Endothelial cell of umbilical vein (primary cell): ENCODE measurements around the gene SAMD7. TPM values are rescaled to one million over a fixed set of nuclear protein-coding genes. Genes with fewer than 3 reads are reported as not detected.

Source experiments
- BruUV-seq: library from RNA; stranded (reverse); fragments of 400-500 nt; replicated peaks from 2 replicates; lab custom pipeline; 2021; lab: Mats Ljungman, UMichigan
- CTCF ChIA-PET: fragments of 300-600, 350-600 bp; sonication (Branson Sonifier 250); formaldehyde crosslinking; loops from one replicate; lab custom pipeline; 2021; ENCODE audit warnings: antibody characterized with exemption, inconsistent platforms; lab: Charles Lee
- POLR2A ChIA-PET: fragments of 300-600, 350-600 bp; sonication (Branson Sonifier 250); formaldehyde crosslinking; loops from one replicate; lab custom pipeline; 2021; ENCODE audit warnings: antibody characterized with exemption, inconsistent platforms; lab: Charles Lee
- DNase-seq: peaks from one replicate; pipeline ENCODE4 v3.0.0-alpha.2; 2011; ENCODE audit warnings: low read depth, low spot score
- FAIRE-seq: peaks from 2 replicates; lab custom pipeline; 2011; peaks lifted over from hg19 to GRCh38; lab: Jason Lieb, UNC
- H2AFZ ChIP-seq: 2 replicates; pipeline ENCODE4 v1.6.0; 2012; ENCODE audit warnings: low read depth, low read length, control low read depth, inconsistent platforms
- H3K27ac ChIP-seq: 2 replicates; pipeline ENCODE4 v1.5.1; 2011; ENCODE audit warnings: low read depth, mild to moderate bottlenecking, control low read depth, low read length, moderate library complexity; ENCODE audit not compliant: insufficient read depth
- H3K27me3 ChIP-seq, 2 experiments: 2 replicates each; pipeline versions ENCODE4 v1.6.0 to v1.6.1; 2011; ENCODE audit warnings: low read length in 2 of 2, mixed read lengths in 1 of 2; ENCODE audit not compliant: control insufficient read depth in 2 of 2, insufficient read depth in 2 of 2
- H3K36me3 ChIP-seq, 2 experiments: 2 replicates in 1 of 2; 3 replicates in 1 of 2; pipeline ENCODE4 v1.5.1; 2011; ENCODE audit warnings: low read length in 2 of 2, mild to moderate bottlenecking in 1 of 2, moderate library complexity in 1 of 2; ENCODE audit not compliant: control insufficient read depth in 2 of 2, insufficient read depth in 2 of 2; ENCODE audit errors: extremely low read depth in 1 of 2
- H3K4me1 ChIP-seq: 3 replicates; pipeline ENCODE4 v1.5.1; 2011; ENCODE audit warnings: mild to moderate bottlenecking, low read length; ENCODE audit not compliant: control insufficient read depth, insufficient read depth; ENCODE audit errors: extremely low read depth
- H3K4me2 ChIP-seq: 2 replicates; pipeline ENCODE4 v1.6.1; 2011; ENCODE audit warnings: low read length, control low read depth, mixed read lengths; ENCODE audit not compliant: insufficient read depth
- H3K4me3 ChIP-seq, 3 experiments: fragments of 200-600 bp in 1 of 3; sonication (generic), shearing (Covaris generic) in 1 of 3; replicated peaks in 1 of 3; 2 replicates each; pipeline ENCODE4 v1.5.1; 2011 to 2016; ENCODE audit warnings: control low read depth in 3 of 3, low read length in 3 of 3, mild to moderate bottlenecking in 2 of 3, inconsistent platforms in 1 of 3, low read depth in 1 of 3, moderate library complexity in 1 of 3; ENCODE audit not compliant: insufficient read depth in 1 of 3
- H3K79me2 ChIP-seq: 2 replicates; pipeline ENCODE4 v1.6.0; 2012; ENCODE audit warnings: low read length, inconsistent platforms; ENCODE audit not compliant: control insufficient read depth, insufficient read depth
- H3K9ac ChIP-seq: replicated peaks from 2 replicates; pipeline ENCODE3; 2011; ENCODE audit warnings: low read length, control low read depth; ENCODE audit not compliant: insufficient read depth; ENCODE audit errors: extremely low read depth
- H3K9me1 ChIP-seq: replicated peaks from 3 replicates; pipeline ENCODE4 v1.6.0; 2011; ENCODE audit warnings: mild to moderate bottlenecking, low read length; ENCODE audit not compliant: control insufficient read depth, insufficient read depth; ENCODE audit errors: extremely low read depth
- H3K9me3 ChIP-seq: replicated peaks from 2 replicates; pipeline ENCODE4 v1.5.1; 2012; ENCODE audit warnings: low read length, inconsistent platforms; ENCODE audit not compliant: control insufficient read depth, insufficient read depth
- H4K20me1 ChIP-seq: replicated peaks from 2 replicates; pipeline ENCODE3; 2011; ENCODE audit warnings: mild to moderate bottlenecking, low read length; ENCODE audit not compliant: control insufficient read depth, insufficient read depth; ENCODE audit errors: extremely low read depth
- EZH2 ChIP-seq: IDR thresholded peaks from 2 replicates; pipeline ENCODE4 v1.6.1; 2012; ENCODE audit warnings: borderline replicate concordance, low read depth, mild to moderate bottlenecking, moderate library complexity, low read length, inconsistent platforms; ENCODE audit not compliant: severe bottlenecking
- FOS ChIP-seq: IDR thresholded peaks from 2 replicates; pipeline ENCODE4 v1.6.1; 2011; ENCODE audit warnings: mild to moderate bottlenecking, low read length, moderate library complexity, borderline replicate concordance; ENCODE audit not compliant: insufficient read depth
- GATA2 ChIP-seq: IDR thresholded peaks from 2 replicates; pipeline ENCODE4 v1.7.0; 2011; ENCODE audit warnings: low read depth, mild to moderate bottlenecking, moderate library complexity, mixed read lengths, low read length; ENCODE audit not compliant: insufficient read length, insufficient read depth
- JUN ChIP-seq: IDR thresholded peaks from 2 replicates; pipeline ENCODE4 v1.6.1; 2011; ENCODE audit warnings: borderline replicate concordance, low read depth; ENCODE audit not compliant: insufficient read length, insufficient read depth
- MYC ChIP-seq: IDR thresholded peaks from one replicate; pipeline ENCODE4 v1.6.1; 2011; ENCODE audit warnings: mild to moderate bottlenecking, low read depth, low read length
- POLR2A ChIP-seq: IDR thresholded peaks from 2 replicates; pipeline ENCODE4 v1.6.1; 2012; ENCODE audit warnings: low read depth, mild to moderate bottlenecking, control low read depth, low read length
- POLR2AphosphoS5 ChIP-seq: IDR thresholded peaks from 2 replicates; pipeline ENCODE4 v1.6.1; 2012; ENCODE audit warnings: low read depth, mild to moderate bottlenecking, control low read depth, low read length, moderate library complexity; ENCODE audit not compliant: insufficient read depth
- dilution Hi-C: fragments of 300-500 bp; cut with MboI; formaldehyde crosslinking; loops from one replicate; pipeline ENCODE4 v1.15.0; 2019; ENCODE audit warnings: low sequenced_read_pairs; ENCODE audit not compliant: extremely low pct_ligation_motif_present
- intact Hi-C: fragments of 100-400 bp; cut with micrococcal nuclease; formaldehyde crosslinking; loops from one replicate; pipeline ENCODE4 v1.10.0; 2022
- polyA plus RNA-seq, 4 experiments: library from polyadenylated mRNA; depleted of rRNA in 3 of 4; stranded (reverse) in 3 of 4; unstranded in 1 of 4; fragments of >200 nt; gene quantifications; 2 replicates each; pipeline versions ENCODE4 v1.2.1 to v1.2.3, GENCODE V29; 2011 to 2012; ENCODE audit warnings: missing spikeins in 1 of 4
- total RNA-seq: library from RNA; stranded (reverse); gene quantifications from 2 replicates; pipeline ENCODE4 v1.2.3, GENCODE V29; 2021
- TF ChIP-seq, protein P1 (sequence below), 2 donors: IDR thresholded peaks; 1 replicate in 1 of 2; 2 replicates in 1 of 2; pipeline ENCODE4 v1.5.1; 2011; ENCODE audit warnings: low read length in 2 of 2, mild to moderate bottlenecking in 2 of 2, moderate library complexity in 2 of 2, control low read depth in 1 of 2, inconsistent platforms in 1 of 2, low read depth in 1 of 2; ENCODE audit not compliant: insufficient read depth in 1 of 2; ENCODE audit errors: extremely low read depth in 1 of 2
- TF ChIP-seq, protein P2 (sequence below): IDR thresholded peaks from 2 replicates; pipeline ENCODE4 v1.6.1; 2011; ENCODE audit not compliant: insufficient read depth, insufficient read length

SAMD7 gene
- total and polyA plus RNA-seq, 2 donors (not counting 3 experiments of a cell fraction or from before 2014, with no cell fraction given): not detected

DNA sequence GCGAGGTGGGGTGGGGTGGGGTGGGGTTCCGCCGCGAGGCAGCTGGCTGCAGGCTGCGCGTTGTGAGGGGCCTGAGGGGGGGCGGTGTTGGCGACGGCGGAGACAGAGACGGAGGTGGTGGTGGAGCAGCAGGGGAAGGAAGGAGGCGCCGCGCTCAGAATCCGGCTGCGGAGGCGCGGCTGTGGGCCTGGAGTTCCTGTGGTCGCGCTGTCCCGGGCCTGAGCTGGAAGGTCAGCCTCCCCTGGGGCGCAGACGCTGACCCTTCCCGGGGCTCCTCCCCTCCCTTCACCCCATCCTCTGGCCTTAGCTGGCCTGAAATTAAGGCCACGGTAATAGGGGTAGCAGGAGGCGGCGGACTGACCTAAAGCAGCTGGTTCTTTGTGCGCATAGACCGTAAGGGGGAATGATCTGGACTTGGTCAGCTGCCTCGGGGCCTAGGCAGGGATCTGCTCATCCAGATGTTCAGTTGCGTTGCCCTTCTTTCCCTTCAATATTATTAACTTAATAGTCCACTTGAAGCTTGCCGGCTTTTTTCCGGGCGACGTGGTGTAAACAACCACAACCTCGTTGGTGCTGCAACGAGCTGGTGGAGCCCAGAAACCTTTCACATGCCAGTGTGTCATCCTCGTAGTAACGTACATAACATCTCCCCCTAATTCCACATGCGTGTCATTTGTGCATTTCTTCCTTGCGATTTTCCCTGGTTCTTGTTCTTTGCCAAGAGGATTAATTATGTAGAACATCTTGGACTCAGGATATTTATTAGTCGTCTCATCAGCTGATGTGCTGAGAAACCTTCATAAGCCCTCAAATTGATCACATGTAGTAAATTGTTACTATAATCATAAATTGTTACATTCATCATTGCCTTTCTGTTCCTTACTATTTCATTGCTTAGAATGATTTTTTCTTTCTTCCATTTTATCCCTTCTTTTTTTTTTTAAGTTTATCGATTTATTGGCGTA is 55.9 kb downstream of the SAMD7 start:
- intact Hi-C loops: loop anchor here (1.0 to 2.0 kb wide), 4 partner anchors 104 to 202 kb away; partner anchors contain the start of genes LRRC34, LRRIQ4, MYNN and TERC
- H3K27me3 ChIP-seq: peaks cover 0 to 5% of the 10 kb centered on the region in 2 experiments
- peaks cover 0 to 5% of the 10 kb centered on the region in 2 experiments for H3K36me3 ChIP-seq
- peaks cover 53% of the 10 kb centered on the region for H3K79me2 ChIP-seq
- H2AFZ ChIP-seq: peak overlapping the region; percentile 98
- dilution Hi-C loops: no loop called here
- TF ChIP-seq POLR2A (no peak), EZH2 (no peak), MYC (no peak), GATA2 (no peak), POLR2AphosphoS5 (no peak), JUN (no peak), FOS (no peak)
- TF ChIP-seq, protein P1, sequence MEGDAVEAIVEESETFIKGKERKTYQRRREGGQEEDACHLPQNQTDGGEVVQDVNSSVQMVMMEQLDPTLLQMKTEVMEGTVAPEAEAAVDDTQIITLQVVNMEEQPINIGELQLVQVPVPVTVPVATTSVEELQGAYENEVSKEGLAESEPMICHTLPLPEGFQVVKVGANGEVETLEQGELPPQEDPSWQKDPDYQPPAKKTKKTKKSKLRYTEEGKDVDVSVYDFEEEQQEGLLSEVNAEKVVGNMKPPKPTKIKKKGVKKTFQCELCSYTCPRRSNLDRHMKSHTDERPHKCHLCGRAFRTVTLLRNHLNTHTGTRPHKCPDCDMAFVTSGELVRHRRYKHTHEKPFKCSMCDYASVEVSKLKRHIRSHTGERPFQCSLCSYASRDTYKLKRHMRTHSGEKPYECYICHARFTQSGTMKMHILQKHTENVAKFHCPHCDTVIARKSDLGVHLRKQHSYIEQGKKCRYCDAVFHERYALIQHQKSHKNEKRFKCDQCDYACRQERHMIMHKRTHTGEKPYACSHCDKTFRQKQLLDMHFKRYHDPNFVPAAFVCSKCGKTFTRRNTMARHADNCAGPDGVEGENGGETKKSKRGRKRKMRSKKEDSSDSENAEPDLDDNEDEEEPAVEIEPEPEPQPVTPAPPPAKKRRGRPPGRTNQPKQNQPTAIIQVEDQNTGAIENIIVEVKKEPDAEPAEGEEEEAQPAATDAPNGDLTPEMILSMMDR (IDR thresholded peaks at IDR 0.05; ENCODE audit: extremely low read depth in 1 of 2, insufficient read depth in 1 of 2, low read depth in 1 of 2, low read length in 2 of 2): no peak
- TF ChIP-seq, protein P2, sequence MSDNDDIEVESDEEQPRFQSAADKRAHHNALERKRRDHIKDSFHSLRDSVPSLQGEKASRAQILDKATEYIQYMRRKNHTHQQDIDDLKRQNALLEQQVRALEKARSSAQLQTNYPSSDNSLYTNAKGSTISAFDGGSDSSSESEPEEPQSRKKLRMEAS: no peak
- no peaks in the 10 kb centered on the region for H3K9me1 ChIP-seq
- peak overlapping the region; percentile 91 for H3K4me2 ChIP-seq
- DNase-seq (peak; percentile 62), FAIRE-seq (no peak)
- ChIA-PET POLR2A (interaction anchor here (0.6 kb wide), 1 partner anchor 29 kb away, joined by 3 read pairs; no protein-coding TSS in a partner anchor), CTCF (interaction anchor here (0.7 to 1.7 kb wide), 7 partner anchors 11 to 1063 kb away, joined by 3 to 6 read pairs (median 4); no protein-coding TSS in a partner anchor)
- peak overlapping the region; percentile 56 for H3K27ac ChIP-seq
- BruUV-seq: no TSS peak
- H3K4me1 ChIP-seq: peaks cover 18% of the 10 kb centered on the region
- no peaks in the 10 kb centered on the region for H3K9me3 ChIP-seq
- H3K4me3 ChIP-seq: peak overlapping the region; percentile 25 to 87 (median 83)
- H3K9ac ChIP-seq: peak overlapping the region; percentile 82
- peaks cover 10% of the 10 kb centered on the region for H4K20me1 ChIP-seq
